Panc1 (cell line): ENCODE results near the gene NCKAP5. TPM values are rescaled to one million over a fixed set of nuclear protein-coding genes. Genes with fewer than 3 reads are reported as not detected.

ENCODE experiments used
- ATAC-seq: fragments of 200-7000 bp; cut with Tn5 transposase; 2 replicates; pipeline ENCODE4 v1.9.1; 2020; ENCODE audit warnings: mild to moderate bottlenecking, moderate library complexity
- BruUV-seq: library from RNA; stranded (reverse); fragments of 400-500 nt; replicated peaks from 2 replicates; lab custom pipeline; 2021; lab: Mats Ljungman, UMichigan
- CTCF ChIA-PET: fragments of 300-600 bp; sonication (Branson Sonifier 250); formaldehyde crosslinking; loops from one replicate; lab custom pipeline; 2022; ENCODE audit warnings: antibody characterized with exemption; lab: Charles Lee
- POLR2A ChIA-PET: fragments of 300-600 bp; sonication (Branson Sonifier 250); formaldehyde crosslinking; loops from one replicate; lab custom pipeline; 2022; ENCODE audit warnings: antibody characterized with exemption; lab: Charles Lee
- DNase-seq: peaks from one replicate; pipeline ENCODE4 v3.0.0-alpha.2; 2010; ENCODE audit warnings: low read depth, low spot score
- H3K27ac ChIP-seq: 2 replicates; pipeline ENCODE4 v1.5.1; 2011; ENCODE audit warnings: mild to moderate bottlenecking, low read length, inconsistent platforms
- H3K27me3 ChIP-seq: fragments of 200-500 bp; sonication (Bioruptor generic); 2 replicates; pipeline ENCODE4 v1.6.0; 2014; ENCODE audit warnings: low read length, inconsistent platforms; ENCODE audit not compliant: control insufficient read depth, insufficient read depth
- H3K36me3 ChIP-seq: fragments of 200-500 bp; sonication (Bioruptor generic); 2 replicates; pipeline ENCODE4 v1.5.1; 2014; ENCODE audit warnings: inconsistent platforms, mild to moderate bottlenecking, low read length, moderate library complexity; ENCODE audit not compliant: control insufficient read depth, insufficient read depth
- H3K4me1 ChIP-seq: 2 replicates; pipeline ENCODE4 v1.5.1; 2011; ENCODE audit warnings: inconsistent platforms, mild to moderate bottlenecking, low read length, moderate library complexity; ENCODE audit not compliant: control insufficient read depth, insufficient read depth
- H3K4me3 ChIP-seq, 2 experiments: 2 replicates each; pipeline ENCODE4 v1.5.1; 2011 to 2012; ENCODE audit warnings: low read depth in 2 of 2, low read length in 2 of 2, mild to moderate bottlenecking in 2 of 2, inconsistent platforms in 1 of 2, moderate library complexity in 1 of 2
- H3K9me3 ChIP-seq: fragments of 200-500 bp; sonication (Bioruptor generic); 2 replicates; pipeline ENCODE4 v1.5.1; 2014; ENCODE audit warnings: low read depth, mild to moderate bottlenecking, inconsistent platforms, low read length, moderate library complexity; ENCODE audit not compliant: control insufficient read depth, insufficient read depth
- POLR2AphosphoS5 ChIP-seq: IDR thresholded peaks from 2 replicates; pipeline ENCODE4 v1.6.1; 2012; ENCODE audit warnings: mild to moderate bottlenecking, low read depth, low read length, moderate library complexity
- SIN3A ChIP-seq: IDR thresholded peaks from 2 replicates; pipeline ENCODE4 v1.6.1; 2012; ENCODE audit warnings: low read depth, mild to moderate bottlenecking, low read length, moderate library complexity, borderline replicate concordance; ENCODE audit not compliant: insufficient read depth
- TCF7L2 ChIP-seq: IDR thresholded peaks from 2 replicates; pipeline ENCODE4 v1.6.1; 2011; ENCODE audit warnings: mild to moderate bottlenecking, low read depth, low read length, inconsistent platforms
- in situ Hi-C: cut with HindIII; loops from 2 replicates; pipeline ENCODE4 v1.10.0; 2016; ENCODE audit warnings: low sequenced_read_pairs, low pct_unique_long_range_greater_than_20kb
- intact Hi-C: fragments of 100-400 bp; cut with micrococcal nuclease; formaldehyde crosslinking; loops from one replicate; pipeline ENCODE4 v1.10.0; 2022; ENCODE audit not compliant: unreplicated experiment
- total RNA-seq: library from RNA; stranded (reverse); gene quantifications from one replicate; pipeline ENCODE4 v1.2.1, GENCODE V29; 2021; ENCODE audit not compliant: unreplicated experiment
- TF ChIP-seq, protein P1 (sequence below): fragments of 450-650 bp; IDR thresholded peaks from 2 replicates; pipeline ENCODE4 v1.5.1; 2017; ENCODE audit warnings: mild to moderate bottlenecking
- TF ChIP-seq, protein P2 (sequence below), 2 experiments: IDR thresholded peaks; 2 replicates each; pipeline ENCODE4 v1.6.1; 2011 to 2012; ENCODE audit warnings: low read depth in 2 of 2, control low read depth in 1 of 2, low read length in 1 of 2, mild to moderate bottlenecking in 1 of 2, moderate library complexity in 1 of 2; ENCODE audit not compliant: insufficient read depth in 1 of 2

The NCKAP5 gene
- total RNA-seq, 1 experiment from 2014 or later: 0.10 TPM

DNA sequence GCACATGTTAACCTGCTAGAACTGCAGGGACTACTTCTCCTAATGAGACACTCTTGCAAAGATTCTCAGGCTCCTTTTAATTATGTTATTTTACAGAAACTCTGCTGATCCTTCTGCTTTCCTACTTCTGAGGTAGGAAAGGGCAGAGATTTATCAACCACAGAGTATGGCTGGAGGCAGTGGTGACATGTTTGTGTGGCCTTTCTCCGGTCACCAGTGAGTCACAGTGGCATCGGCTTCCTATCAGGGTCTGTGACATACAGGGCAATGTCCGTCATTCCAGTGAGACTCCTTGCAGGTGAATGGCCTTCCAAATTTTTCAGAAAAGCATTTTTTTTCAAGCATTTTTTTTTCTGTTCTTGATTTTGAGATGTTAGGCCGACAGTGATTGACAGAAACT lies 717.6 kb downstream of the NCKAP5 start:
- intact Hi-C loops: no loop called here
- CTCF ChIA-PET: no interaction called here
- Histone ChIP-seq H3K27me3 (0 out of 2 replicates have a peak, but pooled peaks cover 2% of the 10 kb centered on the region), H3K4me1 (no peaks in the 10 kb centered on the region), H3K27ac (no peak overlapping the region), H3K36me3 (no peaks in the 10 kb centered on the region), H3K4me3 (no peak overlapping the region), H3K9me3 (no peaks in the 10 kb centered on the region)
- POLR2A ChIA-PET: no interaction called here
- no peak for TF ChIP-seq TCF7L2
- no peak for TF ChIP-seq SIN3A
- TF ChIP-seq, protein P1, sequence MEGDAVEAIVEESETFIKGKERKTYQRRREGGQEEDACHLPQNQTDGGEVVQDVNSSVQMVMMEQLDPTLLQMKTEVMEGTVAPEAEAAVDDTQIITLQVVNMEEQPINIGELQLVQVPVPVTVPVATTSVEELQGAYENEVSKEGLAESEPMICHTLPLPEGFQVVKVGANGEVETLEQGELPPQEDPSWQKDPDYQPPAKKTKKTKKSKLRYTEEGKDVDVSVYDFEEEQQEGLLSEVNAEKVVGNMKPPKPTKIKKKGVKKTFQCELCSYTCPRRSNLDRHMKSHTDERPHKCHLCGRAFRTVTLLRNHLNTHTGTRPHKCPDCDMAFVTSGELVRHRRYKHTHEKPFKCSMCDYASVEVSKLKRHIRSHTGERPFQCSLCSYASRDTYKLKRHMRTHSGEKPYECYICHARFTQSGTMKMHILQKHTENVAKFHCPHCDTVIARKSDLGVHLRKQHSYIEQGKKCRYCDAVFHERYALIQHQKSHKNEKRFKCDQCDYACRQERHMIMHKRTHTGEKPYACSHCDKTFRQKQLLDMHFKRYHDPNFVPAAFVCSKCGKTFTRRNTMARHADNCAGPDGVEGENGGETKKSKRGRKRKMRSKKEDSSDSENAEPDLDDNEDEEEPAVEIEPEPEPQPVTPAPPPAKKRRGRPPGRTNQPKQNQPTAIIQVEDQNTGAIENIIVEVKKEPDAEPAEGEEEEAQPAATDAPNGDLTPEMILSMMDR: no peak
- no peak for TF ChIP-seq POLR2AphosphoS5
- in situ Hi-C loops: no loop called here
- BruUV-seq: no TSS peak
- DNase-seq (no peak), ATAC-seq (no peak)

DNA sequence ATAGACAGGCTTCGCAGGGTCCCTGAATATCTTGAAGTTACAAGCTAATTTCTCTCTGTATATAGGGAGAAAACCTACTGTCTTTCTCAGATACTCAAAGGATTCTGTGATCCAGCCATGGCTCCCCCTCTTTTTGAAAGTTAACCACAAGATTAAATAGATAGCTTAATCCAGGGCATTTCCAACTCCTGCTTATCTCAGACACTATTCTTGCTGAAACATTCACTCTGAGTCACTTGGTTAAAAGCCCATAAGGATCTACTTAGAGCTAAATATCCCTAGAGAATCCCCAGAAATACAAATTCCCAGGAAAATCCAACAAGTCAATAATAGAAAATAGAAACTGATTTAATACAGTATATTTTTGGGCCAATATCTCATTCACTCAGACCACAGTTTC lies 719.1 kb downstream of the NCKAP5 start:
- no TSS peak for BruUV-seq
- ChIA-PET CTCF (no interaction called here), POLR2A (no interaction called here)
- TF ChIP-seq, protein P1: no peak
- TF ChIP-seq SIN3A (no peak), POLR2AphosphoS5 (no peak), TCF7L2 (no peak)
- TF ChIP-seq, protein P2, sequence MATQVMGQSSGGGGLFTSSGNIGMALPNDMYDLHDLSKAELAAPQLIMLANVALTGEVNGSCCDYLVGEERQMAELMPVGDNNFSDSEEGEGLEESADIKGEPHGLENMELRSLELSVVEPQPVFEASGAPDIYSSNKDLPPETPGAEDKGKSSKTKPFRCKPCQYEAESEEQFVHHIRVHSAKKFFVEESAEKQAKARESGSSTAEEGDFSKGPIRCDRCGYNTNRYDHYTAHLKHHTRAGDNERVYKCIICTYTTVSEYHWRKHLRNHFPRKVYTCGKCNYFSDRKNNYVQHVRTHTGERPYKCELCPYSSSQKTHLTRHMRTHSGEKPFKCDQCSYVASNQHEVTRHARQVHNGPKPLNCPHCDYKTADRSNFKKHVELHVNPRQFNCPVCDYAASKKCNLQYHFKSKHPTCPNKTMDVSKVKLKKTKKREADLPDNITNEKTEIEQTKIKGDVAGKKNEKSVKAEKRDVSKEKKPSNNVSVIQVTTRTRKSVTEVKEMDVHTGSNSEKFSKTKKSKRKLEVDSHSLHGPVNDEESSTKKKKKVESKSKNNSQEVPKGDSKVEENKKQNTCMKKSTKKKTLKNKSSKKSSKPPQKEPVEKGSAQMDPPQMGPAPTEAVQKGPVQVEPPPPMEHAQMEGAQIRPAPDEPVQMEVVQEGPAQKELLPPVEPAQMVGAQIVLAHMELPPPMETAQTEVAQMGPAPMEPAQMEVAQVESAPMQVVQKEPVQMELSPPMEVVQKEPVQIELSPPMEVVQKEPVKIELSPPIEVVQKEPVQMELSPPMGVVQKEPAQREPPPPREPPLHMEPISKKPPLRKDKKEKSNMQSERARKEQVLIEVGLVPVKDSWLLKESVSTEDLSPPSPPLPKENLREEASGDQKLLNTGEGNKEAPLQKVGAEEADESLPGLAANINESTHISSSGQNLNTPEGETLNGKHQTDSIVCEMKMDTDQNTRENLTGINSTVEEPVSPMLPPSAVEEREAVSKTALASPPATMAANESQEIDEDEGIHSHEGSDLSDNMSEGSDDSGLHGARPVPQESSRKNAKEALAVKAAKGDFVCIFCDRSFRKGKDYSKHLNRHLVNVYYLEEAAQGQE (IDR thresholded peaks at IDR 0.05; ENCODE audit: insufficient read depth in 1 of 2, low read depth in 2 of 2, low read length in 1 of 2): no peak
- in situ Hi-C loops (no loop called here), intact Hi-C loops (no loop called here)
- H3K27ac ChIP-seq: no peak overlapping the region
- H3K36me3 ChIP-seq: no peaks in the 10 kb centered on the region
- DNase-seq (no peak), ATAC-seq (no peak)
- no peaks in the 10 kb centered on the region for H3K4me1 ChIP-seq
- no peak overlapping the region for H3K4me3 ChIP-seq
- no peaks in the 10 kb centered on the region for H3K9me3 ChIP-seq
- H3K27me3 ChIP-seq: peaks cover 2% of the 10 kb centered on the region; the same call in 1 of the 2 replicates
